KMS-11 (cell line): ENCODE results near the gene PCYOX1L.

Experiments
- H2AFZ ChIP-seq: fragments of 200-600 bp; sonication (generic); 2 replicates; pipeline ENCODE4 v1.6.1; 2016; ENCODE audit warnings: antibody characterized with exemption, mixed run types, low read depth
- H3K27ac ChIP-seq: fragments of 200-600 bp; sonication (generic); 2 replicates; pipeline ENCODE4 v1.6.1; 2016; ENCODE audit warnings: mild to moderate bottlenecking, mixed run types
- H3K27me3 ChIP-seq: fragments of 200-600 bp; sonication (generic); 2 replicates; pipeline ENCODE4 v1.6.1; 2017; ENCODE audit warnings: mild to moderate bottlenecking, low read depth, mixed run types, moderate library complexity; ENCODE audit not compliant: insufficient read depth
- H3K36me3 ChIP-seq: fragments of 200-600 bp; sonication (generic); 2 replicates; pipeline ENCODE4 v1.6.1; 2017; ENCODE audit warnings: mild to moderate bottlenecking, mixed run types; ENCODE audit not compliant: insufficient read depth
- H3K4me1 ChIP-seq: fragments of 200-600 bp; sonication (generic); 2 replicates; pipeline ENCODE4 v1.6.1; 2016; ENCODE audit warnings: mild to moderate bottlenecking, low read depth, mixed run types; ENCODE audit not compliant: poor library complexity, severe bottlenecking
- H3K4me2 ChIP-seq: fragments of 200-600 bp; sonication (generic); 2 replicates; pipeline ENCODE4 v1.7.0; 2016; ENCODE audit warnings: mild to moderate bottlenecking, mixed run types
- H3K4me3 ChIP-seq: fragments of 200-600 bp; sonication (generic); IDR thresholded peaks from 2 replicates; pipeline ENCODE4 v1.6.1; 2017; ENCODE audit warnings: low read depth, low read length, mixed read lengths; ENCODE audit not compliant: insufficient read depth
- H3K79me2 ChIP-seq: fragments of 200-600 bp; sonication (generic); 2 replicates; pipeline ENCODE4 v1.6.1; 2016; ENCODE audit warnings: low read depth, mixed run types; ENCODE audit not compliant: insufficient read depth
- H3K9ac ChIP-seq: fragments of 200-600 bp; sonication (generic); 2 replicates; pipeline ENCODE4 v1.6.1; 2016; ENCODE audit warnings: mild to moderate bottlenecking, mixed run types
- H4K20me1 ChIP-seq: fragments of 200-600 bp; sonication (generic); 2 replicates; pipeline ENCODE4 v1.6.1; 2016; ENCODE audit warnings: mild to moderate bottlenecking, mixed run types; ENCODE audit not compliant: insufficient read depth
- TF ChIP-seq, protein P1 (sequence below): fragments of 200-600 bp; sonication (generic); conservative IDR thresholded peaks from 2 replicates; pipeline ENCODE4 v1.6.1; 2017; ENCODE audit warnings: low read depth, mild to moderate bottlenecking, antibody characterized with exemption, low read length, moderate library complexity, mixed read lengths

Gene PCYOX1L

GRCh38 chr5:149381986-149382338 lies 24.1 kb downstream of the PCYOX1L start:
- H3K4me1 ChIP-seq, result no peaks in the 10 kb centered on the region
- peak overlapping the region; percentile 47; the same call in 1 of the 2 replicates for H2AFZ ChIP-seq
- no peaks in the 10 kb centered on the region for H3K36me3 ChIP-seq
- no peak overlapping the region for H3K4me3 ChIP-seq
- H3K79me2 ChIP-seq, result no peaks in the 10 kb centered on the region
- H3K9ac ChIP-seq, result no peak overlapping the region
- no peaks in the 10 kb centered on the region for H3K27me3 ChIP-seq
- no peak overlapping the region for H3K4me2 ChIP-seq
- no peak overlapping the region for H3K27ac ChIP-seq
- TF ChIP-seq, protein P1, sequence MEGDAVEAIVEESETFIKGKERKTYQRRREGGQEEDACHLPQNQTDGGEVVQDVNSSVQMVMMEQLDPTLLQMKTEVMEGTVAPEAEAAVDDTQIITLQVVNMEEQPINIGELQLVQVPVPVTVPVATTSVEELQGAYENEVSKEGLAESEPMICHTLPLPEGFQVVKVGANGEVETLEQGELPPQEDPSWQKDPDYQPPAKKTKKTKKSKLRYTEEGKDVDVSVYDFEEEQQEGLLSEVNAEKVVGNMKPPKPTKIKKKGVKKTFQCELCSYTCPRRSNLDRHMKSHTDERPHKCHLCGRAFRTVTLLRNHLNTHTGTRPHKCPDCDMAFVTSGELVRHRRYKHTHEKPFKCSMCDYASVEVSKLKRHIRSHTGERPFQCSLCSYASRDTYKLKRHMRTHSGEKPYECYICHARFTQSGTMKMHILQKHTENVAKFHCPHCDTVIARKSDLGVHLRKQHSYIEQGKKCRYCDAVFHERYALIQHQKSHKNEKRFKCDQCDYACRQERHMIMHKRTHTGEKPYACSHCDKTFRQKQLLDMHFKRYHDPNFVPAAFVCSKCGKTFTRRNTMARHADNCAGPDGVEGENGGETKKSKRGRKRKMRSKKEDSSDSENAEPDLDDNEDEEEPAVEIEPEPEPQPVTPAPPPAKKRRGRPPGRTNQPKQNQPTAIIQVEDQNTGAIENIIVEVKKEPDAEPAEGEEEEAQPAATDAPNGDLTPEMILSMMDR, result peak; percentile 72; the same call in 1 of the 2 replicates
- H4K20me1 ChIP-seq, result no peaks in the 10 kb centered on the region

GRCh38 chr5:149382517-149383220 lies 24.8 kb downstream of the PCYOX1L start:
- Histone ChIP-seq H3K4me2 (no peak overlapping the region), H3K79me2 (no peaks in the 10 kb centered on the region), H3K4me1 (no peaks in the 10 kb centered on the region), H4K20me1 (no peaks in the 10 kb centered on the region), H2AFZ (no peak overlapping the region), H3K9ac (no peak overlapping the region), H3K27me3 (no peaks in the 10 kb centered on the region), H3K27ac (no peak overlapping the region), H3K4me3 (no peak overlapping the region), H3K36me3 (no peaks in the 10 kb centered on the region)
- TF ChIP-seq, protein P1, result no peak

- no peak overlapping the region for H3K9ac ChIP-seq
- TF ChIP-seq, protein P1, result no peak
Measured at GRCh38 chr5:149383399-149383798, 25.6 kb downstream of the PCYOX1L start.

GRCh38 chr5:149386166-149386565 lies 28.3 kb downstream of the PCYOX1L start:
- Histone ChIP-seq H3K4me1 (no peaks in the 10 kb centered on the region), H3K79me2 (no peaks in the 10 kb centered on the region), H3K36me3 (no peaks in the 10 kb centered on the region), H3K4me2 (no peak overlapping the region), H3K4me3 (no peak overlapping the region), H3K27me3 (no peaks in the 10 kb centered on the region), H3K27ac (no peak overlapping the region), H4K20me1 (no peaks in the 10 kb centered on the region), H2AFZ (no peak overlapping the region), H3K9ac (no peak overlapping the region)
- TF ChIP-seq, protein P1, result no peak

More at GRCh38 chr5:149383399-149383798, 25.6 kb downstream of the PCYOX1L start:
- H3K27me3 ChIP-seq, result no peaks in the 10 kb centered on the region
- H3K27ac ChIP-seq, result no peak overlapping the region
- H2AFZ ChIP-seq, result no peak overlapping the region
- no peaks in the 10 kb centered on the region for H4K20me1 ChIP-seq
- no peaks in the 10 kb centered on the region for H3K79me2 ChIP-seq
- H3K4me1 ChIP-seq, result no peaks in the 10 kb centered on the region
- no peak overlapping the region for H3K4me2 ChIP-seq
- H3K4me3 ChIP-seq, result no peak overlapping the region
- H3K36me3 ChIP-seq, result no peaks in the 10 kb centered on the region
